Panc1 (cell line): Measurements from ENCODE around the gene SLC16A1. TPM values are rescaled to one million over a fixed set of nuclear protein-coding genes. Genes with fewer than 3 reads are reported as not detected.

Experiments
- ATAC-seq: fragments of 200-7000 bp; cut with Tn5 transposase; 2 replicates; pipeline ENCODE4 v1.9.1; 2020; ENCODE audit warnings: mild to moderate bottlenecking, moderate library complexity
- BruUV-seq: library from RNA; stranded (reverse); fragments of 400-500 nt; replicated peaks from 2 replicates; lab custom pipeline; 2021; lab: Mats Ljungman, UMichigan
- CTCF ChIA-PET: fragments of 300-600 bp; sonication (Branson Sonifier 250); formaldehyde crosslinking; loops from one replicate; lab custom pipeline; 2022; ENCODE audit warnings: antibody characterized with exemption; lab: Charles Lee
- POLR2A ChIA-PET: fragments of 300-600 bp; sonication (Branson Sonifier 250); formaldehyde crosslinking; loops from one replicate; lab custom pipeline; 2022; ENCODE audit warnings: antibody characterized with exemption; lab: Charles Lee
- DNase-seq: peaks from one replicate; pipeline ENCODE4 v3.0.0-alpha.2; 2010; ENCODE audit warnings: low read depth, low spot score
- H3K27ac ChIP-seq: 2 replicates; pipeline ENCODE4 v1.5.1; 2011; ENCODE audit warnings: mild to moderate bottlenecking, low read length, inconsistent platforms
- H3K27me3 ChIP-seq: fragments of 200-500 bp; sonication (Bioruptor generic); 2 replicates; pipeline ENCODE4 v1.6.0; 2014; ENCODE audit warnings: low read length, inconsistent platforms; ENCODE audit not compliant: control insufficient read depth, insufficient read depth
- H3K36me3 ChIP-seq: fragments of 200-500 bp; sonication (Bioruptor generic); 2 replicates; pipeline ENCODE4 v1.5.1; 2014; ENCODE audit warnings: inconsistent platforms, mild to moderate bottlenecking, low read length, moderate library complexity; ENCODE audit not compliant: control insufficient read depth, insufficient read depth
- H3K4me1 ChIP-seq: 2 replicates; pipeline ENCODE4 v1.5.1; 2011; ENCODE audit warnings: inconsistent platforms, mild to moderate bottlenecking, low read length, moderate library complexity; ENCODE audit not compliant: control insufficient read depth, insufficient read depth
- H3K4me3 ChIP-seq, 2 experiments: 2 replicates each; pipeline ENCODE4 v1.5.1; 2011 to 2012; ENCODE audit warnings: low read depth in 2 of 2, low read length in 2 of 2, mild to moderate bottlenecking in 2 of 2, inconsistent platforms in 1 of 2, moderate library complexity in 1 of 2
- H3K9me3 ChIP-seq: fragments of 200-500 bp; sonication (Bioruptor generic); 2 replicates; pipeline ENCODE4 v1.5.1; 2014; ENCODE audit warnings: low read depth, mild to moderate bottlenecking, inconsistent platforms, low read length, moderate library complexity; ENCODE audit not compliant: control insufficient read depth, insufficient read depth
- CTCF ChIP-seq: fragments of 450-650 bp; IDR thresholded peaks from 2 replicates; pipeline ENCODE4 v1.5.1; 2017; ENCODE audit warnings: mild to moderate bottlenecking
- POLR2AphosphoS5 ChIP-seq: IDR thresholded peaks from 2 replicates; pipeline ENCODE4 v1.6.1; 2012; ENCODE audit warnings: mild to moderate bottlenecking, low read depth, low read length, moderate library complexity
- REST ChIP-seq, 2 experiments: IDR thresholded peaks; 2 replicates each; pipeline ENCODE4 v1.6.1; 2011 to 2012; ENCODE audit warnings: low read depth in 2 of 2, control low read depth in 1 of 2, low read length in 1 of 2, mild to moderate bottlenecking in 1 of 2, moderate library complexity in 1 of 2; ENCODE audit not compliant: insufficient read depth in 1 of 2
- SIN3A ChIP-seq: IDR thresholded peaks from 2 replicates; pipeline ENCODE4 v1.6.1; 2012; ENCODE audit warnings: low read depth, mild to moderate bottlenecking, low read length, moderate library complexity, borderline replicate concordance; ENCODE audit not compliant: insufficient read depth
- TCF7L2 ChIP-seq: IDR thresholded peaks from 2 replicates; pipeline ENCODE4 v1.6.1; 2011; ENCODE audit warnings: mild to moderate bottlenecking, low read depth, low read length, inconsistent platforms
- in situ Hi-C: cut with HindIII; loops from 2 replicates; pipeline ENCODE4 v1.10.0; 2016; ENCODE audit warnings: low sequenced_read_pairs, low pct_unique_long_range_greater_than_20kb
- intact Hi-C: fragments of 100-400 bp; cut with micrococcal nuclease; formaldehyde crosslinking; loops from one replicate; pipeline ENCODE4 v1.10.0; 2022; ENCODE audit not compliant: unreplicated experiment
- total RNA-seq: library from RNA; stranded (reverse); gene quantifications from one replicate; pipeline ENCODE4 v1.2.1, GENCODE V29; 2021; ENCODE audit not compliant: unreplicated experiment

The SLC16A1 gene
- total RNA-seq, 1 experiment from 2014 or later = 51.5 TPM

- ChIA-PET CTCF (no interaction called here), POLR2A (no interaction called here)
- no peak for DNase-seq
- no peak overlapping the region for H3K4me3 ChIP-seq
- in situ Hi-C loops = no loop called here
- BruUV-seq = no TSS peak
- H3K27me3 ChIP-seq = no peaks in the 10 kb centered on the region
- H3K27ac ChIP-seq = no peak overlapping the region
- H3K9me3 ChIP-seq = no peaks in the 10 kb centered on the region
- intact Hi-C loops = no loop called here
- no peaks in the 10 kb centered on the region; the same call in 1 of the 2 replicates for H3K4me1 ChIP-seq
- TF ChIP-seq SIN3A = no peak
- no peak for TF ChIP-seq POLR2AphosphoS5
- TF ChIP-seq CTCF = no peak
- no peak for TF ChIP-seq TCF7L2
- no peak for TF ChIP-seq REST (IDR thresholded peaks at IDR 0.05; ENCODE audit: insufficient read depth in 1 of 2, low read depth in 2 of 2, low read length in 1 of 2)
- ATAC-seq = no peak
- no peaks in the 10 kb centered on the region for H3K36me3 ChIP-seq
Measured at GRCh38 chr1:112872551-112872962, 83.4 kb downstream of the SLC16A1 start.

DNA sequence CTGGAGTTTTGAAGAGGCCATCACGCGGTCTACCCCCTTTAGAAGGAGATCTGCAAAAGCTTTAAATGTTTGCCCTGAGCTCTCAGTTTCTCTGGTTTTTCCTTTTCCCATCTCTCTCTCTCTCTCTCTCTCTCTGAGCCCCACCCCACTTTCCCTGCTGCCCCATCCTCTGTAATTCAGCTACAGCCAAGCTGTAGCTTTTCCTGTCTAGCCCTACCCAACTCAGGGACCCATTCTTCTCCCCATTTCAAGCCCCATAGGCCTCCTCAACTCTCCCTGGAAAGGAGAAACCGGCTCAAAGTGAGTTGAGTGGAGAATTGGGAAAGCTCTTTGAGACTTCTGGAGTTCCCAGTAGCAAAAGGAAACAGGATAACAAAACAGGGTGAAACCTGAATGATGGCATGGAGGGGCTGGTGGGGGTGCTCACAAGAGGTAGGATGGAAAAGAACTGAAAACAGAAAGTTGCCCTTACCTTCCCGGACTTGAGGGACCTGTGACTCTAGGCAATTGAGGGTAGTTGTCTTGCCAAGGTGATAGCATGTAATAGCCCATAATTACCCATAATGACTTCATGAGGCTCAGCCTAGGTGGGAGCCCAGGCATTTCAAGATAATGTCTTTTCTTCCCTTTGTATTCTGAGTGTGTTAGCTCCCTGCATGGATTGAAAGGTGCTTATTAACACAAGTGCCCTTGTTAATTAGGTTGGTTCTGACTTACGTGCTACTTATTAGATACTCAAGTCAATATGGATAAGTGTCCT lies 84.9 kb downstream of the SLC16A1 start:
- CTCF ChIA-PET = interaction anchor here (0.6 kb wide), 1 partner anchor 13 kb away, joined by 3 read pairs; no protein-coding TSS in a partner anchor
- H3K4me3 ChIP-seq = no peak overlapping the region
- DNase-seq (no peak), ATAC-seq (no peak)
- in situ Hi-C loops = no loop called here
- intact Hi-C loops = no loop called here
- H3K36me3 ChIP-seq = no peaks in the 10 kb centered on the region
- BruUV-seq = no TSS peak
- no peaks in the 10 kb centered on the region for H3K27me3 ChIP-seq
- TF ChIP-seq POLR2AphosphoS5 (no peak), CTCF (no peak), SIN3A (no peak), REST (IDR thresholded peaks at IDR 0.05; ENCODE audit: insufficient read depth in 1 of 2, low read depth in 2 of 2, low read length in 1 of 2) (no peak), TCF7L2 (no peak)
- H3K9me3 ChIP-seq = no peaks in the 10 kb centered on the region
- POLR2A ChIA-PET = no interaction called here
- no peak overlapping the region for H3K27ac ChIP-seq
- no peaks in the 10 kb centered on the region; the same call in 1 of the 2 replicates for H3K4me1 ChIP-seq
